IPS-20b (cell line): ENCODE data around the gene PTCRA.

Experiments
- H3K27ac ChIP-seq: one replicate; pipeline ENCODE4 v1.5.1; 2013; ENCODE audit warnings: low read length
- H3K27me3 ChIP-seq: 2 replicates; pipeline ENCODE4 v1.6.1; 2013; ENCODE audit warnings: mild to moderate bottlenecking, low read length, inconsistent platforms; ENCODE audit not compliant: insufficient read depth
- H3K36me3 ChIP-seq: 2 replicates; pipeline ENCODE4 v1.6.1; 2013; ENCODE audit warnings: low read depth, mild to moderate bottlenecking, inconsistent platforms, low read length, moderate library complexity; ENCODE audit not compliant: insufficient read depth
- H3K4me1 ChIP-seq: 2 replicates; pipeline ENCODE4 v1.6.1; 2013; ENCODE audit warnings: mild to moderate bottlenecking, control low read depth, inconsistent platforms, low read length, moderate library complexity; ENCODE audit not compliant: insufficient read depth
- H3K4me3 ChIP-seq: 2 replicates; pipeline ENCODE4 v1.5.1; 2013; ENCODE audit warnings: mild to moderate bottlenecking, low read length, inconsistent platforms
- H3K9ac ChIP-seq: 2 replicates; pipeline ENCODE4 v1.6.1; 2013; ENCODE audit warnings: low read depth, mild to moderate bottlenecking, inconsistent platforms, low read length, moderate library complexity
- H3K9me3 ChIP-seq: 2 replicates; pipeline ENCODE4 v1.6.1; 2013; ENCODE audit warnings: mild to moderate bottlenecking, low read depth, low read length, inconsistent platforms; ENCODE audit not compliant: insufficient read depth

PTCRA gene

GRCh38 chr6:42909835-42910234 is 6.0 kb upstream of the PTCRA start:
- Histone ChIP-seq H3K4me1 (no peaks in the 10 kb centered on the region), H3K27me3 (no peaks in the 10 kb centered on the region), H3K9ac (no peak overlapping the region), H3K36me3 (no peaks in the 10 kb centered on the region), H3K9me3 (no peaks in the 10 kb centered on the region), H3K4me3 (no peak overlapping the region), H3K27ac (no peak overlapping the region)

DNA sequence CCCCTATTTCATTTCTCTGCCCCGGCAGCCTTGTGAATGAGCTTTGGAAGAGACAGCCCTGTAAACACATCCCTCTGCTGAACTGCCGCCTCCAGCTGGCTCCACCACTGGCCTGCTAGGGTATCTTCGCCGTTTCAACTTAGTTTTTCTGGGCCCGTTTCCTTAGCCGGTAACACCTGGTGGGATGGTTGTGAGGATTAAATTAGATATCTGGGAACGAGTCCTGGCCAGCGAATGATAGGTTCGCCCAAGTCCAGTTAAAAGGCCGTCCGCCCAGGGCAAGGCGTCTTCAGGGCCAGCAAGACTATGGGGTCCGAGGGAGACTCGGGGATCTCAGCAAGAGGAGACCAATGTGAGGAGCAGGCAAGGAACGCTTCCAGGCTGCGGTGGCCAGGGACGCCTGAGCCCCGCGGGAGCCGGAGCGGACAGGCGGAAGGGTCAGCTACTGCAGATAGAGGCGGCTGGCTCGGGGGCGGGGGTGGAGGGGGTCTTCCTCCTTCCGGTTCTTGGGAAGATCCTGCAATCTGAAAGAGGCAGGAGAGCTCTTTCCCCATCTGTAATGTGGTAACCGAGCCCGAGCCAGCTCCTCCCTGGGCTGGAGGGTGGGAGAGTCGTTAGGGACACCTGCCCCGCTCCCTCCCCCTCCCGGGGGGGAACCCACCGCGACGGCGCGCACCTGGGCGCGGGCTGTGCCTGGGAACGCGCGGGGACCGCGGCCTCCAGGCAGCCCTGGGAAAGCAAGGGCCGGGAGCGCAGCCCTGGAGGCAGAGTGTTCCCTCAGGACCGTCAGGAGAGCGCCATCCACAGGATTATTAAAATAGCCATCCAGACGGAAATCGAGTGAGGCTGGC is 4.5 kb upstream of the PTCRA start:
- Histone ChIP-seq H3K36me3 (no peaks in the 10 kb centered on the region), H3K4me1 (no peaks in the 10 kb centered on the region), H3K4me3 (peak overlapping the region; percentile 78), H3K9me3 (no peaks in the 10 kb centered on the region), H3K9ac (peak overlapping the region; percentile 76; the same call in 1 of the 2 replicates), H3K27me3 (no peaks in the 10 kb centered on the region), H3K27ac (peak overlapping the region; percentile 56)

- Histone ChIP-seq H3K27me3 (no peaks in the 10 kb centered on the region), H3K9ac (no peak overlapping the region), H3K4me3 (no peak overlapping the region), H3K4me1 (no peaks in the 10 kb centered on the region), H3K27ac (no peak overlapping the region), H3K9me3 (no peaks in the 10 kb centered on the region), H3K36me3 (no peaks in the 10 kb centered on the region)
Observed at GRCh38 chr6:42914546-42914945, 1.3 kb upstream of the PTCRA start.

GRCh38 chr6:42916288-42916687 is 435 bp downstream of the PTCRA start:
- no peak overlapping the region for H3K9ac ChIP-seq
- no peaks in the 10 kb centered on the region for H3K27me3 ChIP-seq
- H3K4me1 ChIP-seq: no peaks in the 10 kb centered on the region
- no peak overlapping the region for H3K4me3 ChIP-seq
- no peaks in the 10 kb centered on the region for H3K9me3 ChIP-seq
- H3K36me3 ChIP-seq: no peaks in the 10 kb centered on the region
- H3K27ac ChIP-seq: no peak overlapping the region

DNA sequence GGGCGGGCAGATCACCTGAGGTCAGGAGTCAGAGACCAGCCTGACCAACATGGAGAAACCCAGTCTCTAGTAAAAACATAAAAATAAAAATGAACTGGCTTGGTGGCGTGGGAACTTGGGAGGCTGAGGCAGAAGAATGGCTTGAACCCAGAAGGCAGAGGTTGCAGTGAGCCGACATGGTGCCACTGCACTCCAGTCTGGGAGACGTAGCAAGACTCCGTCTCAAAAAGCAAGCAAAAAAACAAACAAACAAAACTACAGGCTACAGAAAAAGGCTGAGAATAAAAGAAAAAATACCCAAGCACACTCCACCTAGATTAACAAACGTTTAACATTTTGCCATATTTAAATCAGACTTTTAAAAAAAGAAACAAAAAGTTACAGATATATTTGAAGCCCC is 5.9 kb downstream of the PTCRA start:
- no peaks in the 10 kb centered on the region for H3K27me3 ChIP-seq
- H3K27ac ChIP-seq: no peak overlapping the region
- no peaks in the 10 kb centered on the region for H3K4me1 ChIP-seq
- H3K9ac ChIP-seq: no peak overlapping the region
- H3K4me3 ChIP-seq: no peak overlapping the region
- no peaks in the 10 kb centered on the region for H3K9me3 ChIP-seq
- no peaks in the 10 kb centered on the region for H3K36me3 ChIP-seq

- no peak overlapping the region for H3K27ac ChIP-seq
- no peaks in the 10 kb centered on the region for H3K36me3 ChIP-seq
- H3K4me1 ChIP-seq: no peaks in the 10 kb centered on the region; the same call in 1 of the 2 replicates
- no peak overlapping the region for H3K4me3 ChIP-seq
- H3K9ac ChIP-seq: no peak overlapping the region
- no peaks in the 10 kb centered on the region for H3K9me3 ChIP-seq
- H3K27me3 ChIP-seq: no peaks in the 10 kb centered on the region
Observed at GRCh38 chr6:42923666-42924065, 7.8 kb downstream of the PTCRA start.

DNA sequence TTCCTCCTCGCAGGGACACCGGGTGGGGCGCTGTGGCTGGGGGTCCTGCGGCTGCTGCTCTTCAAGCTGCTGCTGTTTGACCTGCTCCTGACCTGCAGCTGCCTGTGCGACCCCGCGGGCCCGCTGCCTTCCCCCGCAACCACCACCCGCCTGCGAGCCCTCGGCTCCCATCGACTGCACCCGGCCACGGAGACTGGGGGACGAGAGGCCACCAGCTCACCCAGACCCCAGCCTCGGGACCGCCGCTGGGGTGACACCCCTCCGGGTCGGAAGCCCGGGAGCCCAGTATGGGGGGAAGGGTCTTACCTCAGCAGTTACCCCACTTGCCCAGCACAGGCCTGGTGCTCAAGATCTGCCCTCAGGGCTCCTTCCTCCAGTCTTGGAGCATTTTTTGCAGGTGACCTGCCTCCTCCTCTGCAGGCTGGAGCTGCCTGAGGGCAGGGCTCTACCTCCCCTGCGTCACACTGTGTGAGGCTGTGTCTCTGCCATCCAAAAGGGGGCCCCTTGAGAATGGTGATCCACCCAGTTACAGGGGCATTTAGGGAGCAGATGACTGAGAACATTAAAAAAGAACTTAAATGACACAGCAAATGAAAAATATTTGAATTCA is 9.5 kb downstream of the PTCRA start:
- H3K4me3 ChIP-seq: no peak overlapping the region
- H3K27me3 ChIP-seq: no peaks in the 10 kb centered on the region
- no peaks in the 10 kb centered on the region for H3K36me3 ChIP-seq
- H3K27ac ChIP-seq: no peak overlapping the region
- H3K9me3 ChIP-seq: no peaks in the 10 kb centered on the region
- H3K9ac ChIP-seq: no peak overlapping the region
- no peaks in the 10 kb centered on the region; the same call in 1 of the 2 replicates for H3K4me1 ChIP-seq

GRCh38 chr6:42928986-42929820 is 13.3 kb downstream of the PTCRA start, which contains the start of gene CNPY3:
TSS of gene CNPY3 (plus strand) at chr6:42929480. CDS start at chr6:42929571, 91 bp downstream.
- no peaks in the 10 kb centered on the region for H3K27me3 ChIP-seq
- no peaks in the 10 kb centered on the region for H3K9me3 ChIP-seq
- peak within 1 kb of the TSS; percentile 94 for H3K9ac ChIP-seq
- peak within 1 kb of the TSS; percentile 53 for H3K27ac ChIP-seq
- peaks cover 22% of the 10 kb centered on the region for H3K36me3 ChIP-seq
- peak within 1 kb of the TSS; percentile 88 for H3K4me3 ChIP-seq
- H3K4me1 ChIP-seq: peaks cover 4% of the 10 kb centered on the region; the same call in 1 of the 2 replicates

- peak overlapping the region; percentile 88 for H3K4me3 ChIP-seq
- H3K27ac ChIP-seq: peak overlapping the region; percentile 49
- H3K4me1 ChIP-seq: peaks cover 4% of the 10 kb centered on the region; the same call in 1 of the 2 replicates
- no peaks in the 10 kb centered on the region for H3K9me3 ChIP-seq
- peak overlapping the region; percentile 94 for H3K9ac ChIP-seq
- no peaks in the 10 kb centered on the region for H3K27me3 ChIP-seq
- peaks cover 29% of the 10 kb centered on the region for H3K36me3 ChIP-seq
Observed at GRCh38 chr6:42929821-42930360, 14.0 kb downstream of the PTCRA start.

DNA sequence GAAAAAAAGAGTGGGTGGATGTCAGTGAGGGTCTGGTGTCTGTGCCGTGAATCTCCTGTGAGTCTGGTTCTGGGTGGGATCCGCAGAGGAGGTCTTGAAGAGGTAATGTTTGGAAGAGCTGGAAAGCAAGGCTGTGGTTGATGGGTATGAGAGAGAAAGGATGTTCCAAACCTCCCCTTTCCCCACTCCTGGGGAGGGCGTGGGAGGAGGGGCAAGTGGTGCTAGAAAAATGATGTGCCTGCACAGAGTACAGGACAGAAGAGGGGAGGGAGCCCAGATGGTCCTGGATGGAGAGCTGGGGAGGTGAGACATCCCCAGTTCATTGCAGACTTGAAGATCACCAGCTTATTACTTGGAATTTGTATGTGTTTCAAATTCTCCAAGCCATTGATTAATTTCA is 16.6 kb downstream of the PTCRA start:
- Histone ChIP-seq H3K9ac (no peak overlapping the region), H3K27ac (no peak overlapping the region), H3K9me3 (no peaks in the 10 kb centered on the region), H3K4me1 (peaks cover 4% of the 10 kb centered on the region; the same call in 1 of the 2 replicates), H3K36me3 (peaks cover 54% of the 10 kb centered on the region), H3K4me3 (no peak overlapping the region), H3K27me3 (no peaks in the 10 kb centered on the region)

GRCh38 chr6:42933205-42933604 is 17.4 kb downstream of the PTCRA start:
- peaks cover 4% of the 10 kb centered on the region; the same call in 1 of the 2 replicates for H3K4me1 ChIP-seq
- no peak overlapping the region for H3K27ac ChIP-seq
- H3K36me3 ChIP-seq: peaks cover 62% of the 10 kb centered on the region
- H3K9me3 ChIP-seq: no peaks in the 10 kb centered on the region
- no peak overlapping the region for H3K4me3 ChIP-seq
- no peaks in the 10 kb centered on the region for H3K27me3 ChIP-seq
- no peak overlapping the region for H3K9ac ChIP-seq
